HuH-7 (cell line): ENCODE measurements around the gene GAB2.
"Not testable (repeated sequence)": the region's sequence is repeated elsewhere in the genome, so short reads cannot be mapped to it uniquely, and the experiment has no call there.

Source experiments
- DNase-seq: peaks from one replicate; pipeline ENCODE4 v3.0.0; 2011; ENCODE audit warnings: low spot score

The GAB2 gene

DNA sequence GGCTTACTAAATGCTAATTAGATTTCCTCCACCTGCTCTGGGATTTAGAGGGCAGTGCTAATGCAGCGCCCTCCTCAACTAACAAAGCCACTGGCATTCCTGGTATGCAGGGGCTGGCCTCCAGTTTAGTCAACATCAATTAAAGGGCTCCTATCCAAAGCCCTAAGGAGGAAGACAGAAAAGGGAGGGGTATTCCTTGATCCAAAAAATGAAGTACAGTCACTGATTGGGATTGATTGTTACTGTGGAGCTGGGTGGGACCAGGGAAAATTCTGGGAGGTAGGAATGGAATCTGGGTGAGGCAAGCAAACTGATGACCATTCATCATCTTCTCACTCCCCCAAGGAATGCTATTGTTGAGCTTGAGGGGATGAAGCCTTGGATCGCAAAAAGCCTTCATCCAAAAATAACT is 52.2 kb downstream of the GAB2 start:
- no peak for DNase-seq

DNA sequence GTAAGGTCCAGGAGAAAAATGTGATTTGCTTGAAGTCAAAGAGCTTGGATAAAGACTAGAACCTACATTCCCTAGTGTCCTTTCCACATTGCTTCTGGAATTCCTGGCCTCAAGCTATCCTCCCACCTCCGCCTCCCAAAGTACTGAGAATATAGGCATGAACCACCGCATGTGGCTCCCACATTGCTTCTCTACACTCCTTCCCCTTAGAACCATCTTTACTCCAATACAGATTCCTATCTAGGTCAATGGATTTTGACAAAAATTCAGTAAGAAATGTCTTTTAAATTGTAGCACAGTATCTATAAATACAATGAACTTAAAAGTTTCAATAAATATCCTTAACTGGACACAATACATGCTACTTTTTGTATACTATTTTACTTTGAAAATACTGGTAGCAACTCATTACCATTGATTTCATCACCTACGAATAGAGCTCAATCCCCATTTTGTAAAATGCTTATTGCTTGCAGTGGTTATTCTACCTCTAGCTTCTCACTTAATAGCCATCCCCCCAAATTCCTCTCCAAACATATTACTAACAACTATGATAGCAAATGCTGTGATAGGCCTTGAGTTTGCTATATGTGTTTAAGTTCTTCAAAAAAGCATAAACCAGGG is 53.4 kb downstream of the GAB2 start:
- DNase-seq: no peak

- no peak for DNase-seq
Measured at GRCh38 chr11:78363024-78363619, 54.5 kb downstream of the GAB2 start.

DNA sequence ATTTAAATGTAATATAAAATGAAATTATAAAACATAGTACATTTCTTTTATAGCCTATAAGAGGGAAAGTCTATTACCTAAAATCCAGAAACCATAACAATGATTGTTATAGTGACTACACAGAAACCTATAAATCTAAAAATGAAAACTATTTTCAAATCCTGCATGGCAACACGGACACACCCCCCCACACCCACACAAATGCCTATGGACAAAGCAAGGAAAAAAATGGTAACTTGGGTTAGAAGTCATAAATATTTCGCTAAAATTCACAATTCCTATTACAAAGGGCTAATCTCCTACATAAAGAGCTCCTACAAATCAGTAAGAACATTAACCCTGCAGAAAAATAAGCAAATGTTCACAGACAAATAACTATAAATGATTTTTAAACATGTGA is 56.4 kb downstream of the GAB2 start:
- DNase-seq: no peak

DNA sequence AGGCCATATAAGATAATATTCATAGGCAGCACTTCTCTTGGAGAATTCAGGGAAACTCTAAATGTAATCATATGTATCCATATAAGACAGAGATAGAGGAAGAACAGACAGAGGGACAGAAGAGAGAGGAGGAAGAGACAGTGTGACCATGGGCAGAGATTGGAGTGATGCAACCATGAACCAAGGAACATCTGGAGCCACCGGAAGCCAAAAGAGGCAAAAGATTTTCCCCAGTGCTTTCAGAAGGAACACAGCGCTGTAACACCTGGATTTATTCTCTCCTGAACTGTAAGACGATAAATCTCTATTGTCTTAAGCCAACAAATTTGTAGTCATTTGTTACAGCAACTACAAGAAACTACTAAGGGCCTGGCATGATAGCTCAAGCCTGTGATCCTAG is 57.7 kb downstream of the GAB2 start:
- no peak for DNase-seq

- DNase-seq: not testable (repeated sequence)
Measured at GRCh38 chr11:78357924-78358323, 59.7 kb downstream of the GAB2 start.

GRCh38 chr11:78357425-78357824 is 60.2 kb downstream of the GAB2 start:
- DNase-seq: not testable (repeated sequence)

GRCh38 chr11:78355742-78356141 is 61.9 kb downstream of the GAB2 start:
- not testable (repeated sequence) for DNase-seq

GRCh38 chr11:78355309-78355705 is 62.3 kb downstream of the GAB2 start:
- no peak for DNase-seq

DNA sequence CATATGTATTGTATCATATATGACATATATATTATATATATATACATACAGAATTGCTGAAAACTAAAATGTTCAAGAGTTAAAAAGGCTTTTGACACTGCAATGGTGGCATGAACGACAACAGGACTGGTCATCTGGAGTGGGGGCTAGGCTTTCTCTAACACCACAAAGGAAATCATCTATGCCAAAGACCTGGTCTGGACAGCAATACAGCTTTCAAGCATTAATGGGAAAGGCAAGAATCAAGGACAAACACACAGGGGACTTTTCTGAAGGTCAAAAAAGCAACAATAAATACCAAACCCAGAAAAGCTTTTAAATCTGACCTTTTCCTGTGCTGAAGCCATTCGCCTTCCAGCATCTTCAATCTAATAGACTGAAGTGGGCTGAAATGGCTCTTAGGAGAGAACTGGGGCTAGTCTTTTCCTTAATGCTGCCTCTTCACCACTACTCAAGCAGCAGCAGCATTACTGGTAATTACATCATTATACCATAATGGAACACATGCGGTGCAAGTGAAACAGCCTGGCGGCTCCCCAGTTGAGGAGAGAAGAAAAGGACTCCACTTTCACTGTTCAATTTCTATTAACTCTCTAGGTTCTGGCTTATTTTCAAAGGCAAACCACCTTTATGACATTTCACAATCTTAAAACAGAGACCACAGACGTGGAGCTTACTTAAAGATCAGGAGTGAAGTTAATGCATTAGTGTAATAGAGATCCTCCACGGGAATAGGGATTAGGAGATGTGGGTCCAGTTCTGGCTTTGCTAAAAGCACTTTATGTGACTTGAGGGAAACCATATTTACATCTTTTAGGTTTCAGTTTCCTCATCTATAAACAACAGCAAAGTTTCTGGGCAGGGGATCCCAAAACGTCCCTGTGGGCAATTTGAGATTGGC is 63.0 kb downstream of the GAB2 start:
- no peak for DNase-seq

DNA sequence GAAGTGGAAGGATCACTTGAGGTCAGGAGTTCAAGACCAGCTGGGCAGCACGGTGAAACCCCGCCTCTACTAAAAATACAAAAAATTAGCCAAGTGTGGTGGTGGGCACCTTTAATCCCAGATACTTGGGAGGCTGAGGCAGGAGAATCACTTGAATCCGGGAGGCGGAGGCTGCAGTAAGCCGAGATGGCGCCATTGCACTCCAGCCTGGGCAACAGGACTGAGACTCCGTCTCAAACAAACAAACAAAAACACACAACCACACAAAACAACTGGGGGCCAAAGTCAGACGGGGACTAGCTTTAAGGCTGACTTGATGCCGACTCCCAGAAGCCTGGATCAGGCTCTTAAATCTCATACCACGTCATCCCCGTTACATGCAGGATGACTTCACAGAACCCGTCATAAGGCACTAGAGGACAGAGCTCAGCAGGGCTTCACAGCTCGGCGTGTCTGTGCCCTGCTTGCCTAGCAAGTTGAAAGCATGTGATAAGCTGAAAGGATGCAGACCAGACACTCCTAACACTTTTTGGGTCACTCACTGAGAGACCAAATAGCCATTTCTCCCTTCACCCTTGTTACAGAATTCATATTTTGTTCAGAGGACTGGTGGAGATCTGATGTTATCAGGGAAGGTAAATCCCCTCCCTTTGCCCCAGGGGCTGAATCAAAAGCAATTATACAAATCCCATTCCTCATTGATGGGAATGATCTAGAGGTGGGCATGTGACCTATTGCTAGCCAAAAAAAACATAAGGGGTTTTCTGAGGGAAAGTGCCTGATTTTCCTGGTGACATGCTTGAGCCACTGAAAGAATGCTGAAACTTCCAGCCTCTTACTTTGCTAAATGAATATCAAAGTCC is 65.4 kb downstream of the GAB2 start:
- no peak for DNase-seq

DNA sequence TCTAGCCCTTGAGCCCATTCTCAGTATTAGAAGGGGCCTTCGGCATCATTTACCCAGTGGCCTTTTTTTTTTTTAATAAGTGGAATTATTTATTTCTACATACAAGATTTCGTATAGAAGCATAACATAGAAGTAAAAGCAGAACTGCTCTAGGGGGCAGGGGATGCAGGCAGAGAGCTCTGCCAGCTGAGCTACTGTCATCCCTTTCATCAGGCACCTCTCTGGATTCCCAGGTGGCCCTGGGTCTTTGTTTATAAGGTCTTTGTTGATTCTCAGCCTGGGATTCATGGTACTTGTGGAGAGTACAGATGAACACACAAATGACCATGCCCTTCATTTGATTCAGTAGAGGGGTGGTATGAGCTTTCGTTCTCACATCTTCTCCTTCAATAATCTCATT is 66.4 kb downstream of the GAB2 start:
- DNase-seq: no peak

- DNase-seq: no peak
Measured at GRCh38 chr11:78350646-78351165, 66.9 kb downstream of the GAB2 start.

- no peak for DNase-seq
Measured at GRCh38 chr11:78350091-78350645, 67.5 kb downstream of the GAB2 start.

DNA sequence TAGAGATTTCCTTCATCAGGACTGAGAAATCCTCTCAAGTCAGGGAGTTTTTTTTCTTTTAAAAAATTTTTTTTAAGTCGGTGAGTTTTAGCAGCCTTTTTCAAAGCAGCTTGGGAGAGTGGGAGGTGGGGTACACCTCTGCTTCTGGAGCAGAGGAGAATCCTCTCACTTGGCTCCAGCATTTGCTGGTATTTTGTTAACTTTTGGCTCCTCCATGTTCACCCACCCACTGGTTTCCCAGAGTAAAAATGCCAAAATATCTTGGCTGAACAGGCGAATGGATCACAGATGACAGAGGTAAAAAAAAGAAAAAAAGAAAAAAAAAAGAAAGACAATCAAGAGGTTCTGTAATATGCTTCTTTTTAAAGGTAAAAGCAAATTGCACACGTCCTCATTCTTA is 68.0 kb downstream of the GAB2 start:
- DNase-seq: no peak

DNA sequence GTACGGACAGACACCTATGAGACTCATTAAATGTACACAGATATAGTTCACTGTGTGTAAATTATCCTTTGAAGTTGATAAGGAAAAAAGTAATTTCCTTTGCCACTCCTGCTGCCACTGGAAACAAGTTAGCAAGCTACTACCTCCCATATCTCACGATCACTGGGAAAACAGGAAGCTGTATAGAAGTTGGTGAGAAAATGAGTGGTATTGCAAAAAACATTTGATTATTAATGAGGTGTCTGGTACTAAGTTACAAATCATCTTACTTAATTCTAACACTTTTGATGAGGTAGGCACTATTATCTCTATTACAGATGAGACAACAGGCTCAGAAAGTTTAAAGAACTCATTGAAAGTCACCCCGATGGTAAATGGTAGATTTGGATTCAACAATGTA is 68.5 kb downstream of the GAB2 start:
- no peak for DNase-seq

GRCh38 chr11:78347956-78348355 is 69.7 kb downstream of the GAB2 start:
- no peak for DNase-seq

DNA sequence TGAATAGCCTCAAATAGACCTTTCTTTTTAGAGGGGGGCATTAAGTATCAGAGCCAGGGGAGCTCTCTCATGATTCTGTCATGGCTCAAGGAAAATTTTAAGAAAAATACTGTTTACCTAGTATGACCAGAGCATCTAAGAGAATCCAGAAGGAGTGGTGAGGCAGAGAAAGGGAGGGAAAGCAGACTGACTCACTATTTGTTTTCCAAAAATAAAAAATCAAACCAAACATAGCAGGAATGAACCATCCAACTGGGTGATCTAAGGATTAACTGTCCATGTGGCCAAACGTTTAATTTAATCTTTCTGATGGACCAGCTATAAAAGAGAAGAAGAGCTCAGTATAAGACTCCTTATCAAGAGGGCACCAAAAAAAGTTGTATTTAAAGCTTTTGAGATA is 70.8 kb downstream of the GAB2 start:
- DNase-seq: no peak

- no peak for DNase-seq
Measured at GRCh38 chr11:78345450-78345849, 72.2 kb downstream of the GAB2 start.

- DNase-seq: no peak
Measured at GRCh38 chr11:78344676-78345075, 72.9 kb downstream of the GAB2 start.

- no peak for DNase-seq
Measured at GRCh38 chr11:78344094-78344493, 73.5 kb downstream of the GAB2 start.

GRCh38 chr11:78343303-78343702 is 74.3 kb downstream of the GAB2 start:
- DNase-seq: no peak
